Thyroid gland (tissue), 4 donors: ENCODE results near the gene BLOC1S6. TPM values are rescaled to one million over a fixed set of nuclear protein-coding genes. Genes with fewer than 3 reads are reported as not detected.
A peak's percentile ranks its signal among the peaks of the same experiment; 100 is the strongest.

ENCODE experiments used
- DNase-seq, 2 donors: peaks; one replicate each; pipeline ENCODE4 v3.0.0-alpha.2; 2019
- H3K27ac ChIP-seq, 3 donors: fragments of 200-600 bp; sonication (generic); 1 replicate in 2 of 3; 2 replicates in 1 of 3; pipeline ENCODE4 v1.5.1; 2016 to 2019; ENCODE audit warnings: mild to moderate bottlenecking in 1 of 3, moderate library complexity in 1 of 3
- H3K27me3 ChIP-seq: fragments of 200-600 bp; sonication (generic); one replicate; pipeline ENCODE4 v1.5.1; 2019
- H3K36me3 ChIP-seq, 2 donors: fragments of 200-600 bp; sonication (generic); one replicate each; pipeline ENCODE4 v1.5.1; 2016 to 2019
- H3K4me1 ChIP-seq, 2 donors: fragments of 200-600 bp; sonication (generic); one replicate each; pipeline ENCODE4 v1.5.1; 2017 to 2019
- H3K4me3 ChIP-seq, 3 donors: fragments of 200-600 bp; sonication (generic); replicated peaks in 1 of 3; 1 replicate in 2 of 3; 2 replicates in 1 of 3; pipeline ENCODE4 v1.5.1; 2016; ENCODE audit warnings: mild to moderate bottlenecking in 1 of 3
- H3K9me3 ChIP-seq: fragments of 200-600 bp; sonication (generic); one replicate; pipeline ENCODE4 v1.5.1; 2017
- CTCF ChIP-seq, 6 experiments: fragments of 200-600 bp in 3 of 6; fragments of 450-650 bp in 3 of 6; sonication (generic) in 3 of 6; IDR thresholded peaks; one replicate each; pipeline ENCODE4 v1.5.1; 2016 to 2019; ENCODE audit warnings: antibody characterized with exemption in 6 of 6, mild to moderate bottlenecking in 2 of 6, inconsistent platforms in 1 of 6, moderate library complexity in 1 of 6
- POLR2A ChIP-seq, 2 donors: fragments of 450-650 bp; IDR thresholded peaks; one replicate each; pipeline ENCODE4 v1.6.1; 2017; ENCODE audit warnings: antibody characterized with exemption in 2 of 2, mild to moderate bottlenecking in 2 of 2, moderate library complexity in 1 of 2
- WGBS, 2 donors: methylation state at CpG; one replicate each; pipeline ENCODE4 v1.1.5; 2017; 5-methylcytosine and 5-hydroxymethylcytosine counted together
- intact Hi-C: fragments of 100-400 bp; cut with DNase I; formaldehyde crosslinking; loops from one replicate; pipeline ENCODE4 v1.15.1; 2023
- total RNA-seq, 4 donors: library from RNA; depleted of rRNA; stranded (reverse); fragments of >200 nt; gene quantifications; one replicate each; pipeline ENCODE4 v1.2.3, GENCODE V29; 2016

The BLOC1S6 gene
- total RNA-seq, 4 donors from 2014 or later, result 59.7 to 88.7 (median 82.6) TPM

GRCh38 chr15:45587863-45588170, 638 bp downstream of the BLOC1S6 start:
- no peaks in the 10 kb centered on the region for H3K36me3 ChIP-seq
- no peaks in the 10 kb centered on the region for H3K27me3 ChIP-seq
- peak overlapping the region; percentile 99 to 100 (median 99) for H3K27ac ChIP-seq
- intact Hi-C loops, result no loop called here
- TF ChIP-seq POLR2A (IDR thresholded peaks at IDR 0.05), result no peak
- no peak for TF ChIP-seq CTCF (IDR thresholded peaks at IDR 0.05)
- peak overlapping the region; percentile 34 to 99 (median 67) for H3K4me3 ChIP-seq
- WGBS, 2 donors, result 0% methylated on average over 4 of the region's 4 CpGs
- peaks cover 22 to 41% of the 10 kb centered on the region in 2 donors for H3K4me1 ChIP-seq
- no peaks in the 10 kb centered on the region for H3K9me3 ChIP-seq
- no peak for DNase-seq

- TF ChIP-seq POLR2A (IDR thresholded peaks at IDR 0.05) (no peak), CTCF (IDR thresholded peaks at IDR 0.05) (no peak)
- Histone ChIP-seq H3K4me1 (peaks cover 22 to 41% of the 10 kb centered on the region in 2 donors), H3K36me3 (no peaks in the 10 kb centered on the region), H3K27ac (peak overlapping the region; percentile 99 to 100 (median 99)), H3K27me3 (no peaks in the 10 kb centered on the region), H3K9me3 (no peaks in the 10 kb centered on the region), H3K4me3 (peak overlapping the region; percentile 34 to 99 (median 67))
- intact Hi-C loops, result no loop called here
- WGBS, 2 donors, result 28 to 29% methylated on average over 6 of the region's 6 CpGs
- no peak for DNase-seq
Observed at GRCh38 chr15:45588219-45588875, 1.2 kb downstream of the BLOC1S6 start.

- 64 to 69% methylated on average over 5 of the region's 5 CpGs for WGBS, 2 donors
- intact Hi-C loops, result no loop called here
Observed at GRCh38 chr15:45589256-45589655, 2.1 kb downstream of the BLOC1S6 start.

GRCh38 chr15:45594319-45594718, 7.1 kb downstream of the BLOC1S6 start:
- Histone ChIP-seq H3K27me3 (no peaks in the 10 kb centered on the region), H3K9me3 (no peaks in the 10 kb centered on the region), H3K4me1 (peaks cover 0 to 16% of the 10 kb centered on the region in 2 donors), H3K36me3 (peaks cover 0 to 5% of the 10 kb centered on the region in 2 donors), H3K27ac (no peak overlapping the region), H3K4me3 (no peak overlapping the region)
- no peak for DNase-seq
- intact Hi-C loops, result no loop called here
- no peak for TF ChIP-seq POLR2A (IDR thresholded peaks at IDR 0.05)
- no peak for TF ChIP-seq CTCF (IDR thresholded peaks at IDR 0.05)
- WGBS, 2 donors, result 88 to 94% methylated on average over 2 of the region's 2 CpGs

More at GRCh38 chr15:45589256-45589655, 2.1 kb downstream of the BLOC1S6 start:
- no peak for DNase-seq
- H3K27me3 ChIP-seq, result no peaks in the 10 kb centered on the region
- H3K27ac ChIP-seq, result no peak overlapping the region
- H3K4me1 ChIP-seq, result peaks cover 22 to 41% of the 10 kb centered on the region in 2 donors
- TF ChIP-seq CTCF (IDR thresholded peaks at IDR 0.05) (no peak), POLR2A (IDR thresholded peaks at IDR 0.05) (no peak)
- H3K4me3 ChIP-seq, result no peak overlapping the region
- no peaks in the 10 kb centered on the region for H3K36me3 ChIP-seq
- no peaks in the 10 kb centered on the region for H3K9me3 ChIP-seq

GRCh38 chr15:45594835-45595530, 7.8 kb downstream of the BLOC1S6 start:
- Histone ChIP-seq H3K4me3 (no peak overlapping the region), H3K36me3 (peaks cover 0 to 5% of the 10 kb centered on the region in 2 donors), H3K9me3 (no peaks in the 10 kb centered on the region), H3K27ac (no peak overlapping the region), H3K27me3 (no peaks in the 10 kb centered on the region), H3K4me1 (peaks cover 0 to 9% of the 10 kb centered on the region in 2 donors)
- 92 to 94% methylated on average over 2 of the region's 2 CpGs for WGBS, 2 donors
- no peak for TF ChIP-seq POLR2A (IDR thresholded peaks at IDR 0.05)
- TF ChIP-seq CTCF (IDR thresholded peaks at IDR 0.05), result no peak
- intact Hi-C loops, result no loop called here
- DNase-seq, result no peak
